NCI-H1694 (cell line): ENCODE results near the gene KTI12.

ENCODE experiments used
- DNase-seq: peaks from one replicate; lab custom pipeline; 2025; lab: John Stamatoyannopoulos, UW

KTI12 gene

DNA sequence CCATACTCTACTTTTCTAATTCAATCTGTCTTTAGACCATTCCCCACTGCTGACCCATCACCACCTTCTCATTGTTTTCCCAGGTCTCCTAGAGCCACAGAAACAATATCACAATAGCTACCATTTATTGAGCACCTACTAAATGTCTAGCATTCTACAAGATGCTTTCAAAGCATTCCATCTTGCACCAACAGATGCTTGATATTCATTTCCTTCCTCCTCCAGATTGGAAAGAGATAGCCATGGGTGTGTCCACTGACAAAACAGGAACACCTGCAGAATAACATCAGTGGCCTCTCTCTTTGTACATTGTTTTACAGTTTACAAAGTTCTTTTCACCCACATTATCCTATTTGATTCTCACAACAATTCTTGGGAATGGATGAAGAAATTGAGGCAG, 45.4 kb downstream of the KTI12 start:
- DNase-seq = no peak

DNA sequence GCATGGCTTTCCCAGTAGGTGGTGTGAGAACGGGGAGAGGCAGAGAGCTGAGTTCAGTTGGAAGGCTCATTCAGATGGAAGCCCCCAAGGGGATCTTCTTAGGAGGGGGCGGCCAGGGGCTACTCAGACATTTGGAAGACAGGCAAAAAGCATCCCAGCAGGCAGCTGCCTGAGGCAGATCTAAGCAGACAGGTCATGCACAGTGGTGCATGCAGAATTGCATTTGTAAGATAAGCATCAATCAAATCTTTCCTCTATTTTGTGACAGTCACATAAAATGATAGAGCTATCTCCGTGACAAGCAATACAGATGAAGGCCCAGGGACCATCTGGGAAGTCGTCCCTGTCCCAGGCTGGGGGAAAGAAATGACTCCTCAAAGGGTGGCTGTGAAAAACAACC, 46.9 kb downstream of the KTI12 start:
- no peak for DNase-seq

DNA sequence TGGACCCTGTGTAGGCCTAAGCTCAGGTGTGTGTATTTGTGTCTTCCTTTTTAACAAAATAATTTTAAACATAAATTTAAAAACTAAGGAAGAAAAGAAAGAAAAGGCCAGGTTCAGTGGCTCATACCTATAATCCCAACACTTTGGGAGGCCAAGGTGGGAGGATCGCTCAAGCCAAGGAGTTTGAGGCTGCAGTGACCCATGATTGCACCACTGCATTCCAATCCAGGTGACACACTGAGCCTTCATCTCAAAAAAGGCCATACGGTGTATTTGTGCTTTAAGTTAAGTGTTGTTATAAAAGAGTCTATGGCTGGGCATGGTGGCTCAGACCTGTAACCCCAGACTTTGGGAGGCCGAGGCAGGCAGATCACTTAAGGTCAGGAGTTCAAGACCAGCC, 51.4 kb downstream of the KTI12 start:
- DNase-seq = no peak
